Type B pancreatic cell (in vitro differentiated cells): Measurements from ENCODE around the gene PVRIG. TPM values are rescaled to one million over a fixed set of nuclear protein-coding genes. Genes with fewer than 3 reads are reported as not detected.
"Not testable (repeated sequence)": the region's sequence is repeated elsewhere in the genome, so short reads cannot be mapped to it uniquely, and the experiment has no call there.

Experiments
- DNase-seq: peaks from one replicate; pipeline ENCODE4 v3.0.0; 2021; ENCODE audit warnings: mixed read lengths; ENCODE audit not compliant: unreplicated experiment; ENCODE audit errors: extremely low spot score
- H3K27ac Mint-ChIP-seq: 2 replicates; pipeline ENCODE4 v1.8.0; 2021; ENCODE audit warnings: mild to moderate bottlenecking, mixed read lengths
- H3K27me3 Mint-ChIP-seq: 2 replicates; pipeline ENCODE4 v1.8.0; 2021; ENCODE audit warnings: mixed read lengths
- H3K36me3 Mint-ChIP-seq: 2 replicates; pipeline ENCODE4 v1.8.0; 2021; ENCODE audit warnings: mixed read lengths
- H3K4me1 Mint-ChIP-seq: one replicate; pipeline ENCODE4 v1.8.0; 2021; ENCODE audit warnings: mixed read lengths; ENCODE audit not compliant: unreplicated experiment
- H3K4me3 Mint-ChIP-seq: 2 replicates; pipeline ENCODE4 v1.8.0; 2021; ENCODE audit warnings: mild to moderate bottlenecking, mixed read lengths
- H3K9me3 Mint-ChIP-seq: 2 replicates; pipeline ENCODE4 v1.8.0; 2021; ENCODE audit warnings: mixed read lengths
- total RNA-seq: library from RNA; stranded (reverse); gene quantifications from 2 replicates; pipeline ENCODE4 v1.2.1, GENCODE V29; 2021; ENCODE audit warnings: low replicate concordance
- TF ChIP-seq, protein P1 (sequence below): fragments of 200-600 bp; sonication (generic); conservative IDR thresholded peaks from 2 replicates; pipeline ENCODE4 v1.5.0; 2021; ENCODE audit warnings: antibody characterized with exemption, mild to moderate bottlenecking

The PVRIG gene
- total RNA-seq, 1 donor from 2014 or later, result not detected

- no peak for DNase-seq
- H3K9me3 Mint-ChIP-seq, result no peaks in the 10 kb centered on the region
- H3K4me1 Mint-ChIP-seq, result peaks cover 22% of the 10 kb centered on the region
- no peak overlapping the region for H3K27ac Mint-ChIP-seq
- H3K4me3 Mint-ChIP-seq, result peak overlapping the region; percentile 93
- peaks cover 13% of the 10 kb centered on the region for H3K36me3 Mint-ChIP-seq
- H3K27me3 Mint-ChIP-seq, result peaks cover 9% of the 10 kb centered on the region
- TF ChIP-seq, protein P1, sequence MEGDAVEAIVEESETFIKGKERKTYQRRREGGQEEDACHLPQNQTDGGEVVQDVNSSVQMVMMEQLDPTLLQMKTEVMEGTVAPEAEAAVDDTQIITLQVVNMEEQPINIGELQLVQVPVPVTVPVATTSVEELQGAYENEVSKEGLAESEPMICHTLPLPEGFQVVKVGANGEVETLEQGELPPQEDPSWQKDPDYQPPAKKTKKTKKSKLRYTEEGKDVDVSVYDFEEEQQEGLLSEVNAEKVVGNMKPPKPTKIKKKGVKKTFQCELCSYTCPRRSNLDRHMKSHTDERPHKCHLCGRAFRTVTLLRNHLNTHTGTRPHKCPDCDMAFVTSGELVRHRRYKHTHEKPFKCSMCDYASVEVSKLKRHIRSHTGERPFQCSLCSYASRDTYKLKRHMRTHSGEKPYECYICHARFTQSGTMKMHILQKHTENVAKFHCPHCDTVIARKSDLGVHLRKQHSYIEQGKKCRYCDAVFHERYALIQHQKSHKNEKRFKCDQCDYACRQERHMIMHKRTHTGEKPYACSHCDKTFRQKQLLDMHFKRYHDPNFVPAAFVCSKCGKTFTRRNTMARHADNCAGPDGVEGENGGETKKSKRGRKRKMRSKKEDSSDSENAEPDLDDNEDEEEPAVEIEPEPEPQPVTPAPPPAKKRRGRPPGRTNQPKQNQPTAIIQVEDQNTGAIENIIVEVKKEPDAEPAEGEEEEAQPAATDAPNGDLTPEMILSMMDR, result no peak
Measured at GRCh38 chr7:100174582-100174981, 45.2 kb upstream of the PVRIG start.

DNA sequence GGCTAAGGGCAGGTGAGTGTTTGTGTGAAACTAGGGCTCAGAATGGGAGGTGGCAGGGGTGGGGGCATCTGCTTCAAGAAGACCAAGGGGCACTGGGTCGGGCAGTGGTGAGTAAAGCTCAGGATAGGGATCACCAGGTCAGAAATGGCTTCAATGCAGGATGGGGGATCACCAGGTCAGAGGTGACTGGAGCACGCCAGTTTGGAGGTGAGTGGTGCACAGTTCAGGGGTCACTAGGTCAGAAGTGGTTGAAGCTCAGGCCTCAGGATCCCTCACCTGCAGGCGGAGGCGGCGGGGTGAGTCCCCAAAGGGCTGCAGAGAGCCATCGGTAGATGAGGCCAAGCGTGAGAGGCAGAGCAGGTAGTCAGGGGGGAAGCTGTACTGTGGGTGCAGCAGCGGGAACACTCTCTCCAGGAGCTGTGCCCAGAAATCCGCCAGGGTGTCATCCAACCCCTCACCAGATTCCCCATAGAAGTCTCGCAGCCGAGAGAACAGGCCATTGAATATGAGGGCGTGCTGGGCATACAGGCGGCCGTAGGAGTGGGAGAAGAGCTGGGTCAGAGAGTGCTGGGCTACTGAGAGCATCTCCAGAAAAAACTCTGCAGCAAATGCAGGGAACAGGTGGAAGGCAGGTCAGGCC lies 44.3 kb upstream of the PVRIG start:
- peaks cover 11% of the 10 kb centered on the region for H3K27me3 Mint-ChIP-seq
- no peaks in the 10 kb centered on the region for H3K9me3 Mint-ChIP-seq
- peaks cover 21% of the 10 kb centered on the region for H3K4me1 Mint-ChIP-seq
- peak overlapping the region; percentile 50 for H3K27ac Mint-ChIP-seq
- no peak for DNase-seq
- peak overlapping the region; percentile 93 for H3K4me3 Mint-ChIP-seq
- TF ChIP-seq, protein P1, result no peak
- H3K36me3 Mint-ChIP-seq, result peaks cover 13% of the 10 kb centered on the region

DNA sequence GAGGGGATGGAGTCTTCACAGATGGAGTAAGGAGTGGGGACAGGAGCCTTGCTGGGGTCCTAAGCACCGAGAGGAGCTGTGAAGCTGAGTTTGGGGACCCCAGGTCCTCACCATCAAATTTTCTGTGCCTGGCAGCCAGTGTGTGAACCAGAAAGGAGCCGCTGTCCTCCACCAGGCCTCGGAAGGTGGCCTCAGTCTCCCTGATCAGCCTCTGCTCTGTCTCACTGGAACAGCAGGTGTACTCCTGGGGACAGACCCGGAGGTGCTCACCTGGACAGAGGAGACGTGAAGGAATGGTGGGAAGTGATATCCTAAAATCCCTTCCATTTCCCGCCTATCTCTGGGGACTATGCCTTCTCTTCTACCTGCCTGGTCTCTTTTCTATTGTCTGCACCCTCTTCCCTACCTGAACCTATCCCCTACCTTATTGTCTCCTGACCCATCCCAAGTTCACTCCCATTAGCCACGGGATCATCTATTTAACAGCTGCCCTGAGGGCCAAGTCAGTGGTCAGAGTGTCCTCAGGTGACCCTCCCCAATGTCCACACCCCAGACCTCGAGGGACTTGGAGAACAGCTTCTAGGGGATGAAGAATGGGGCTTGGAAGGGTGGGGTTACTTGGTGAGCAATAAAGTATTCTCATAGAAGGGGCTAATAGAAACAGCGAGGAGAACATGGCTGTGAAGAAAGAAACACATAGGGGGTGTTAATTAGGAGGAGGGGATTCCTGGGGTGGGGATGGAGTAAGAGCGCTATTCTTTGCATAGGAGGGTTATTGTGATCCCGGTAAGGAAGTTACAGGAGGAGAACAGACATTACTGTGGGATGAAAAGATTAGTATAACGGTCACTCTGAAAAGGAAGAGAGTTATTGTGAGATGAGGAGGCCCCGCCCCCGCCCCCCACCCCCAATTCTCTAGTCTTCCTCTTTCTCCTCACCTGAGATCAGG lies 43.4 kb upstream of the PVRIG start:
- H3K9me3 Mint-ChIP-seq, result no peaks in the 10 kb centered on the region
- TF ChIP-seq, protein P1, result no peak
- peaks cover 13% of the 10 kb centered on the region for H3K36me3 Mint-ChIP-seq
- no peak for DNase-seq
- H3K27ac Mint-ChIP-seq, result peak overlapping the region; percentile 50
- peaks cover 14% of the 10 kb centered on the region for H3K27me3 Mint-ChIP-seq
- peaks cover 16% of the 10 kb centered on the region for H3K4me1 Mint-ChIP-seq
- H3K4me3 Mint-ChIP-seq, result peak overlapping the region; percentile 93

DNA sequence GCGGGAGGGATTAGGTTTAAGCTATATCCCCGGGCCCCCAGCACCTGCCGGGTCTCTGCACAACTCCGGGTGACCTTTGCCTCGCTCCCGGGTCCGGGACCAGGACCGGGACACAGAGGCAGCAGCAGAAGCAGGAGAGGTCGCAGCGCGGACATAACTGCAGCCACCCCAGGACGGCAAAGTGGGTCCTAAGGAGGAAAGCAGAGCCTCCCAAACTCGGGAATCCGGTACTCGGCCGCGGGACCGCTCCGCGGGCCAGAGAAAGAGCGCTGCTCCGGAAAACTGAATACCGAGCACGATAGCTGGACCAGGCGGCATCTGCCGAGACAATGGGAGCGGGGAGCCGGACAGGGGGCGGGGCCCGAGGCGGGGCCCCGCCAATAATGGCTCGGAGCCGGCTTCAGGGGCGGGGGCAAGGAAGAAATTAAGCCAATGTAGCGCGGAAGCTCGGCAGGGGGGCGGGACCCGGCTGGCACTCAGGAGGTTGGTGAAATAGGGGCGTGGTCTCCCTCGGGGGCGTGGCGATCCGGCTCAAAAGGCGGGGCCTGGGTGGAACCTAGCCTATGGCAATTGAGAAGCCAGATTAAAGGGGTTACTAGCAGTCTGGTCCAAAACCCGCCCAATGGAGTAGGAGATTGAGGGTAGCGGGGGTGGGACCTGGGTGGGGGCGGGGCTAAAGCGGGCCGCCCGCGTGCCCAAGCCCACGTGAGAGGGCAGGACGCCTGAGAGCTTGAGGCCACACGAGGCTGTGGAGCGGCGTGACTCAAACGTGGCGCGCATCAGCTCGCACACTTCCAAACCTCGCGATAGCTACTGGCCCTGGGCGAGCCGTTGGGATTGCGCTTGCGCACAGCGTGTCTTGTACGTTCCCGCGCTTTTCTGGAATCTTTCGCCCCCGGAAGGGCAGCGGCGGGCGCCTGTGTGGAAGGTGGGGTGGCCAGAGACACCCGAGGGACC lies 42.4 kb upstream of the PVRIG start, which contains the start of the genes GPC2 and STAG3:
Gene GPC2, minus strand, starts transcription at position 337 of the 957 bp plus-strand sequence. Its CDS starts 182 bp downstream, at position 155.
Gene STAG3, plus strand, starts transcription at position 874 of the 957 bp plus-strand sequence. CDS start 2,639 bp downstream, outside the sequence.
- H3K27ac Mint-ChIP-seq, result peak within 1 kb of the TSS; percentile 6
- peaks cover 16% of the 10 kb centered on the region for H3K4me1 Mint-ChIP-seq
- peaks cover 19% of the 10 kb centered on the region for H3K27me3 Mint-ChIP-seq
- H3K9me3 Mint-ChIP-seq, result no peaks in the 10 kb centered on the region
- peak; percentile 98 for DNase-seq
- TF ChIP-seq, protein P1, result no peak
- H3K36me3 Mint-ChIP-seq, result peaks cover 13% of the 10 kb centered on the region
- H3K4me3 Mint-ChIP-seq, result peak within 1 kb of the TSS; percentile 93

DNA sequence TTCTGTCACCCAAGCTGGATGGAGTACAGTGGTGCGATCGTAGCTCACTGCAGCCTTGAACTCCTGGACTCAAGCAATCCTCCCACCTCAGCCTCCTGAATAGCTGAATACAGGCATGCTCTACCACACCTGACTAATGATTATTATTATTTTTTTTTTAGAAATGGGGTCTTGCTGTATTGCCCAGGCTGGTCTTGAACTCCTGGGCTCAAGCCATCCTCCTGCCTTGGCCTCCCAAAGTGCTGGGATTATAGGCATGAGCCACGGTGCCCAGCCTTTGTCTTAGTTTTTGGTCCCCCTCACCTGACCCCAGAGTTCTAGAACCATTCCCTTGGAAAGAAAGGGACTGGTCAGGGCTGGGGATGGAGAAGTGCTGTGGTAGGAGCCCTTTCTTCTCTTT lies 39.7 kb upstream of the PVRIG start:
- not testable (repeated sequence) for DNase-seq, H3K4me1 Mint-ChIP-seq, H3K4me3 Mint-ChIP-seq, H3K36me3 Mint-ChIP-seq, H3K27ac Mint-ChIP-seq, H3K9me3 Mint-ChIP-seq
- H3K27me3 Mint-ChIP-seq, result peaks cover 23% of the 10 kb centered on the region

DNA sequence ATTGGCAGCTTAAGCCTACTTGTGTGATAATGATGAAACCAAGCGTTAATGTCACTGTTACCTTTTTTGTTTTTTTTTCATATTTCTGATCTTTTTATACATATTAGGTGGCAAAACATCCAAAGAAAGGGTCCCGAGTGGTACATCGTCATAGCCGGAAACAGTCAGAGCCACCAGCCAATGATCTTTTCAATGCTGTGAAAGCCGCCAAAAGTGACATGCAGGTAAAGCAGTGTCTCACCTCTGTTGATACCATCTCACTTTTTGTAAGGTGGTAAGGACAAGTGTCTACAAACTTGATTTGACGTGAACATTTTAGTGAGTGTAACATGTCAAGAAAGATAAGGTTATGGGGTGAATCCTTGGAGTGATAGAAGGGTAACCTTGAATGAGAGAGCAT lies 37.1 kb upstream of the PVRIG start:
- not testable (repeated sequence) for H3K27ac Mint-ChIP-seq, DNase-seq, H3K4me3 Mint-ChIP-seq, H3K36me3 Mint-ChIP-seq, H3K4me1 Mint-ChIP-seq, H3K9me3 Mint-ChIP-seq
- H3K27me3 Mint-ChIP-seq, result peaks cover 23% of the 10 kb centered on the region

GRCh38 chr7:100183090-100183489 lies 36.7 kb upstream of the PVRIG start:
- not testable (repeated sequence) for H3K9me3 Mint-ChIP-seq, H3K27ac Mint-ChIP-seq, H3K4me3 Mint-ChIP-seq, H3K36me3 Mint-ChIP-seq, DNase-seq, H3K4me1 Mint-ChIP-seq
- peaks cover 23% of the 10 kb centered on the region for H3K27me3 Mint-ChIP-seq
